Fibroblast of skin of right biceps (primary cell): ENCODE data around the gene HMGXB3.

Experiments
- DNase-seq: peaks from one replicate; pipeline ENCODE4 v3.0.0-alpha.2; 2013

The HMGXB3 gene

DNA sequence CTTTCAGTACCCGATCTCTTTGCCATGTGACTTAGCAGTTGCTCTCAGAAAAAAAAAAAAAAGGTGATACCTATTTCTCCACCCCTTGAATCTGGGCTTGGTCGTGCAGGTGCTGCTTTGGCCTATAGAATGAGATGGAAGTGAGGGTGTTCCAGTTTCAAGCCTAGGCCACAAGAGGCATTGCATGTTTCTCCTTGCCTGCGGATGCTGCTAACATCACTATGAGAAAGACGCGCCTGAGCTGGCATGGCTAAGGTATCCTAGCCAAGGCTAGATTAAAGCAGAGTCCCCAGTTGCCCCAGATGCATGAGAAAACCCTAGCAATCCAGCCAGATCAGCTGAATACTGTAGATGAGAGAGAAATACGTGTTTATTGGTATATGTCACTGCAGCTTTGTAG is 100.5 kb downstream of the HMGXB3 start:
- DNase-seq, result no peak
